HEK293 (cell line): ENCODE results near the gene LRRC57.
A peak's percentile ranks its signal among the peaks of the same experiment; 100 is the strongest.

Experiments
- MEIS1 ChIP-seq: sonication (generic); formaldehyde crosslinking; IDR thresholded peaks from 2 replicates; pipeline ENCODE4 v1.8.1; 2022; ENCODE audit warnings: missing genetic modification reagents, mild to moderate bottlenecking, borderline replicate concordance
- MZF1 ChIP-seq: fragments of 450-650 bp; formaldehyde crosslinking; IDR thresholded peaks from 2 replicates; pipeline ENCODE4 v1.5.1; 2017; ENCODE audit warnings: missing biosample characterization, missing genetic modification characterization, borderline replicate concordance
- ZBTB17 ChIP-seq: fragments of 450-650 bp; formaldehyde crosslinking; IDR thresholded peaks from 2 replicates; pipeline ENCODE4 v1.5.1; 2016; ENCODE audit warnings: missing biosample characterization, missing genetic modification characterization
- ZBTB7A ChIP-seq: fragments of 450-650 bp; formaldehyde crosslinking; IDR thresholded peaks from 2 replicates; pipeline ENCODE4 v1.5.1; 2016; ENCODE audit warnings: low read depth, missing biosample characterization, missing genetic modification characterization
- ZEB2 ChIP-seq: fragments of 450-650 bp; formaldehyde crosslinking; IDR thresholded peaks from 2 replicates; pipeline ENCODE4 v1.5.1; 2016; ENCODE audit warnings: missing biosample characterization, missing genetic modification characterization
- ZNF24 ChIP-seq: fragments of 450-650 bp; formaldehyde crosslinking; IDR thresholded peaks from 2 replicates; pipeline ENCODE4 v1.5.1; 2016; ENCODE audit warnings: missing biosample characterization, missing genetic modification characterization
- ZNF266 ChIP-seq: fragments of 450-650 bp; formaldehyde crosslinking; IDR thresholded peaks from 2 replicates; pipeline ENCODE4 v1.5.1; 2016; ENCODE audit warnings: missing biosample characterization, missing genetic modification characterization, low read depth
- ZNF341 ChIP-seq: fragments of 450-650 bp; formaldehyde crosslinking; IDR thresholded peaks from 2 replicates; pipeline ENCODE4; 2016; ENCODE audit warnings: low read depth, missing biosample characterization, missing genetic modification characterization
- ZNF433 ChIP-seq: fragments of 450-650 bp; formaldehyde crosslinking; IDR thresholded peaks from 2 replicates; pipeline ENCODE4 v1.5.1; 2016; ENCODE audit warnings: missing biosample characterization, missing genetic modification characterization, low read depth
- ZNF48 ChIP-seq: fragments of 450-650 bp; formaldehyde crosslinking; IDR thresholded peaks from 2 replicates; pipeline ENCODE4 v1.5.1; 2016; ENCODE audit warnings: missing biosample characterization, missing genetic modification characterization
- ZNF544 ChIP-seq: fragments of 450-650 bp; formaldehyde crosslinking; IDR thresholded peaks from 2 replicates; pipeline ENCODE4 v1.5.0; 2017; ENCODE audit warnings: missing biosample characterization, missing genetic modification characterization
- ZNF654 ChIP-seq: fragments of 450-650 bp; formaldehyde crosslinking; IDR thresholded peaks from 2 replicates; pipeline ENCODE4 v1.5.1; 2016; ENCODE audit warnings: low read depth, missing biosample characterization, missing genetic modification characterization
- ZNF664 ChIP-seq: fragments of 450-650 bp; formaldehyde crosslinking; IDR thresholded peaks from 2 replicates; pipeline ENCODE4 v1.5.1; 2016; ENCODE audit warnings: missing biosample characterization, missing genetic modification characterization
- ZNF701 ChIP-seq: fragments of 450-650 bp; formaldehyde crosslinking; IDR thresholded peaks from 2 replicates; pipeline ENCODE4 v1.5.1; 2016; ENCODE audit warnings: missing biosample characterization, missing genetic modification characterization
- ZNF791 ChIP-seq: fragments of 450-650 bp; formaldehyde crosslinking; IDR thresholded peaks from 2 replicates; pipeline ENCODE4 v1.5.1; 2016; ENCODE audit warnings: missing biosample characterization, missing genetic modification characterization
- TF ChIP-seq, protein P1 (sequence below): fragments of 450-650 bp; formaldehyde crosslinking; IDR thresholded peaks from 2 replicates; pipeline ENCODE4 v1.5.1; 2017; ENCODE audit warnings: missing biosample characterization, missing genetic modification characterization
- TF ChIP-seq, protein P2 (sequence below): fragments of 450-650 bp; formaldehyde crosslinking; IDR thresholded peaks from 2 replicates; pipeline ENCODE4 v1.5.1; 2017; ENCODE audit warnings: missing biosample characterization, missing genetic modification characterization
- TF ChIP-seq, protein P3 (sequence below): fragments of 450-650 bp; formaldehyde crosslinking; IDR thresholded peaks from 2 replicates; pipeline ENCODE4 v1.5.1; 2016; ENCODE audit warnings: missing biosample characterization, missing genetic modification characterization
- TF ChIP-seq, protein P4 (sequence below): fragments of 450-650 bp; formaldehyde crosslinking; IDR thresholded peaks from 2 replicates; pipeline ENCODE4 v1.5.1; 2016; ENCODE audit warnings: missing biosample characterization, missing genetic modification characterization, borderline replicate concordance
- TF ChIP-seq, protein P5 (sequence below): fragments of 450-650 bp; formaldehyde crosslinking; IDR thresholded peaks from 2 replicates; pipeline ENCODE4 v1.5.1; 2016; ENCODE audit warnings: missing biosample characterization, missing genetic modification characterization
- TF ChIP-seq, protein P6 (sequence below): fragments of 450-650 bp; formaldehyde crosslinking; IDR thresholded peaks from 2 replicates; pipeline ENCODE4 v1.5.1; 2016; ENCODE audit warnings: missing biosample characterization, missing genetic modification characterization
- TF ChIP-seq, protein P7 (sequence below): fragments of 450-650 bp; formaldehyde crosslinking; IDR thresholded peaks from 2 replicates; pipeline ENCODE4 v1.5.1; 2016; ENCODE audit warnings: missing biosample characterization, missing genetic modification characterization

Gene LRRC57

DNA sequence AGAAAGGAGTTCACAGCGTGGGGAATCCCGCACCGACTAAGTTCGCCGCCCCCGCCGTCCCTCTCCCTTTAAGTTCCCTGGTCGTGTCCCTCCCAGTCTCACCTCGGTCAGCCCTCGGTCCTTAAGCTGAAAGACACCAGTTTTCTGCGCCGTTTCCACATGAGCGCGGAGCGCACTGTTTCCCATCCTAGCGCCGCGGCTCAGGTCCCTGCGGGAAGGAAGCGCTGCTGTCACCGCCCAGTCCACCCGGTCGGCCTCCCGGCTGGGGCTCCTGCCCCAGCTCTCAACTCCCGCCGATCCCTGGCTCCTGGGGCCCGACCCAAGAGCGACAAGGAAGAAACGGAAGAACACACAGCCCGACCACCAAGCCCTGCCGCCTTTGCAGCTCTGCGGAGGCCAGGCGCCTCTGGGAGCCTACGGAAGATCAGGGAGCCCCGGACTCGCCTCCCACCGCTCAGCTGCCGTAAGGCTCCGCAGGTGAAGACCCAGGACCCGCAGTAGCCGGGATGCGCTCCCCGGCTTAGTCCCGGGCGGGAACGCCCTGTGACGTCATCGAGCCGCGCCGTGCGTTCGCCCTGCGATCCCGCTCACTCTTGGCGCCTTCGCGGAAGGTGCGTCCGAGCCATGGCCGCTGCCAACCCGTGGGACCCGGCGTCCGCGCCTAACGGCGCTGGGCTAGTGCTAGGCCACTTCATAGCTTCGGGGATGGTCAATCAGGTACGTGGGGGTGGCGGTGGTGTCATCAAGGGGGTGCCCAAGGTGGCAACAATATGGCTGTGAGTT lies at the start of gene LRRC57, which contains the start of gene HAUS2 (continued):
- TF ChIP-seq, protein P1, sequence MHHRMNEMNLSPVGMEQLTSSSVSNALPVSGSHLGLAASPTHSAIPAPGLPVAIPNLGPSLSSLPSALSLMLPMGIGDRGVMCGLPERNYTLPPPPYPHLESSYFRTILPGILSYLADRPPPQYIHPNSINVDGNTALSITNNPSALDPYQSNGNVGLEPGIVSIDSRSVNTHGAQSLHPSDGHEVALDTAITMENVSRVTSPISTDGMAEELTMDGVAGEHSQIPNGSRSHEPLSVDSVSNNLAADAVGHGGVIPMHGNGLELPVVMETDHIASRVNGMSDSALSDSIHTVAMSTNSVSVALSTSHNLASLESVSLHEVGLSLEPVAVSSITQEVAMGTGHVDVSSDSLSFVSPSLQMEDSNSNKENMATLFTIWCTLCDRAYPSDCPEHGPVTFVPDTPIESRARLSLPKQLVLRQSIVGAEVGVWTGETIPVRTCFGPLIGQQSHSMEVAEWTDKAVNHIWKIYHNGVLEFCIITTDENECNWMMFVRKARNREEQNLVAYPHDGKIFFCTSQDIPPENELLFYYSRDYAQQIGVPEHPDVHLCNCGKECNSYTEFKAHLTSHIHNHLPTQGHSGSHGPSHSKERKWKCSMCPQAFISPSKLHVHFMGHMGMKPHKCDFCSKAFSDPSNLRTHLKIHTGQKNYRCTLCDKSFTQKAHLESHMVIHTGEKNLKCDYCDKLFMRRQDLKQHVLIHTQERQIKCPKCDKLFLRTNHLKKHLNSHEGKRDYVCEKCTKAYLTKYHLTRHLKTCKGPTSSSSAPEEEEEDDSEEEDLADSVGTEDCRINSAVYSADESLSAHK (tag by site-specific recombination) = no peak
- TF ChIP-seq ZNF341 (tag by site-specific recombination) (peak; percentile 62), ZNF701 (tag by site-specific recombination) (no peak), MZF1 (no peak), ZNF433 (tag by site-specific recombination) (no peak), ZBTB7A (tag by site-specific recombination) (no peak; the same call in 1 of the 2 replicates), ZNF664 (tag by site-specific recombination) (no peak), ZNF24 (tag by site-specific recombination) (0 out of 2 replicates have a peak, but pooled peaks have one; percentile 58), ZNF544 (tag by site-specific recombination) (no peak), MEIS1 (CRISPR knock-in tag) (no peak), ZNF791 (tag by site-specific recombination) (no peak), ZNF266 (tag by site-specific recombination) (no peak), ZNF48 (tag by site-specific recombination) (no peak), ZNF654 (tag by site-specific recombination) (no peak), ZBTB17 (tag by site-specific recombination) (peak; percentile 85), ZEB2 (peak; percentile 87)
- TF ChIP-seq, protein P2, sequence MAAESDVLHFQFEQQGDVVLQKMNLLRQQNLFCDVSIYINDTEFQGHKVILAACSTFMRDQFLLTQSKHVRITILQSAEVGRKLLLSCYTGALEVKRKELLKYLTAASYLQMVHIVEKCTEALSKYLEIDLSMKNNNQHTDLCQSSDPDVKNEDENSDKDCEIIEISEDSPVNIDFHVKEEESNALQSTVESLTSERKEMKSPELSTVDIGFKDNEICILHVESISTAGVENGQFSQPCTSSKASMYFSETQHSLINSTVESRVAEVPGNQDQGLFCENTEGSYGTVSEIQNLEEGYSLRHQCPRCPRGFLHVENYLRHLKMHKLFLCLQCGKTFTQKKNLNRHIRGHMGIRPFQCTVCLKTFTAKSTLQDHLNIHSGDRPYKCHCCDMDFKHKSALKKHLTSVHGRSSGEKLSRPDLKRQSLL = no peak
- TF ChIP-seq, protein P3, sequence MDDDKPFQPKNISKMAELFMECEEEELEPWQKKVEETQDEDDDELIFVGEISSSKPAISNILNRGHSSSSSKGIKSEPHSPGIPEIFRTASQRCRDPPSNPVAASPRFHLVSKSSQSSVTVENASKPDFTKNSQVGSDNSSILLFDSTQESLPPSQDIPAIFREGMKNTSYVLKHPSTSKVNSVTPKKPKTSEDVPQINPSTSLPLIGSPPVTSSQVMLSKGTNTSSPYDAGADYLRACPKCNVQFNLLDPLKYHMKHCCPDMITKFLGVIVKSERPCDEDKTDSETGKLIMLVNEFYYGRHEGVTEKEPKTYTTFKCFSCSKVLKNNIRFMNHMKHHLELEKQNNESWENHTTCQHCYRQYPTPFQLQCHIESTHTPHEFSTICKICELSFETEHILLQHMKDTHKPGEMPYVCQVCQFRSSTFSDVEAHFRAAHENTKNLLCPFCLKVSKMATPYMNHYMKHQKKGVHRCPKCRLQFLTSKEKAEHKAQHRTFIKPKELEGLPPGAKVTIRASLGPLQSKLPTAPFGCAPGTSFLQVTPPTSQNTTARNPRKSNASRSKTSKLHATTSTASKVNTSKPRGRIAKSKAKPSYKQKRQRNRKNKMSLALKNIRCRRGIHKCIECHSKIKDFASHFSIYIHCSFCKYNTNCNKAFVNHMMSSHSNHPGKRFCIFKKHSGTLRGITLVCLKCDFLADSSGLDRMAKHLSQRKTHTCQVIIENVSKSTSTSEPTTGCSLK (tag by site-specific recombination) = no peak
- TF ChIP-seq, protein P4, sequence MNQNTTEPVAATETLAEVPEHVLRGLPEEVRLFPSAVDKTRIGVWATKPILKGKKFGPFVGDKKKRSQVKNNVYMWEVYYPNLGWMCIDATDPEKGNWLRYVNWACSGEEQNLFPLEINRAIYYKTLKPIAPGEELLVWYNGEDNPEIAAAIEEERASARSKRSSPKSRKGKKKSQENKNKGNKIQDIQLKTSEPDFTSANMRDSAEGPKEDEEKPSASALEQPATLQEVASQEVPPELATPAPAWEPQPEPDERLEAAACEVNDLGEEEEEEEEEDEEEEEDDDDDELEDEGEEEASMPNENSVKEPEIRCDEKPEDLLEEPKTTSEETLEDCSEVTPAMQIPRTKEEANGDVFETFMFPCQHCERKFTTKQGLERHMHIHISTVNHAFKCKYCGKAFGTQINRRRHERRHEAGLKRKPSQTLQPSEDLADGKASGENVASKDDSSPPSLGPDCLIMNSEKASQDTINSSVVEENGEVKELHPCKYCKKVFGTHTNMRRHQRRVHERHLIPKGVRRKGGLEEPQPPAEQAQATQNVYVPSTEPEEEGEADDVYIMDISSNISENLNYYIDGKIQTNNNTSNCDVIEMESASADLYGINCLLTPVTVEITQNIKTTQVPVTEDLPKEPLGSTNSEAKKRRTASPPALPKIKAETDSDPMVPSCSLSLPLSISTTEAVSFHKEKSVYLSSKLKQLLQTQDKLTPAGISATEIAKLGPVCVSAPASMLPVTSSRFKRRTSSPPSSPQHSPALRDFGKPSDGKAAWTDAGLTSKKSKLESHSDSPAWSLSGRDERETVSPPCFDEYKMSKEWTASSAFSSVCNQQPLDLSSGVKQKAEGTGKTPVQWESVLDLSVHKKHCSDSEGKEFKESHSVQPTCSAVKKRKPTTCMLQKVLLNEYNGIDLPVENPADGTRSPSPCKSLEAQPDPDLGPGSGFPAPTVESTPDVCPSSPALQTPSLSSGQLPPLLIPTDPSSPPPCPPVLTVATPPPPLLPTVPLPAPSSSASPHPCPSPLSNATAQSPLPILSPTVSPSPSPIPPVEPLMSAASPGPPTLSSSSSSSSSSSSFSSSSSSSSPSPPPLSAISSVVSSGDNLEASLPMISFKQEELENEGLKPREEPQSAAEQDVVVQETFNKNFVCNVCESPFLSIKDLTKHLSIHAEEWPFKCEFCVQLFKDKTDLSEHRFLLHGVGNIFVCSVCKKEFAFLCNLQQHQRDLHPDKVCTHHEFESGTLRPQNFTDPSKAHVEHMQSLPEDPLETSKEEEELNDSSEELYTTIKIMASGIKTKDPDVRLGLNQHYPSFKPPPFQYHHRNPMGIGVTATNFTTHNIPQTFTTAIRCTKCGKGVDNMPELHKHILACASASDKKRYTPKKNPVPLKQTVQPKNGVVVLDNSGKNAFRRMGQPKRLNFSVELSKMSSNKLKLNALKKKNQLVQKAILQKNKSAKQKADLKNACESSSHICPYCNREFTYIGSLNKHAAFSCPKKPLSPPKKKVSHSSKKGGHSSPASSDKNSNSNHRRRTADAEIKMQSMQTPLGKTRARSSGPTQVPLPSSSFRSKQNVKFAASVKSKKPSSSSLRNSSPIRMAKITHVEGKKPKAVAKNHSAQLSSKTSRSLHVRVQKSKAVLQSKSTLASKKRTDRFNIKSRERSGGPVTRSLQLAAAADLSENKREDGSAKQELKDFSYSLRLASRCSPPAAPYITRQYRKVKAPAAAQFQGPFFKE = no peak
- TF ChIP-seq, protein P5, sequence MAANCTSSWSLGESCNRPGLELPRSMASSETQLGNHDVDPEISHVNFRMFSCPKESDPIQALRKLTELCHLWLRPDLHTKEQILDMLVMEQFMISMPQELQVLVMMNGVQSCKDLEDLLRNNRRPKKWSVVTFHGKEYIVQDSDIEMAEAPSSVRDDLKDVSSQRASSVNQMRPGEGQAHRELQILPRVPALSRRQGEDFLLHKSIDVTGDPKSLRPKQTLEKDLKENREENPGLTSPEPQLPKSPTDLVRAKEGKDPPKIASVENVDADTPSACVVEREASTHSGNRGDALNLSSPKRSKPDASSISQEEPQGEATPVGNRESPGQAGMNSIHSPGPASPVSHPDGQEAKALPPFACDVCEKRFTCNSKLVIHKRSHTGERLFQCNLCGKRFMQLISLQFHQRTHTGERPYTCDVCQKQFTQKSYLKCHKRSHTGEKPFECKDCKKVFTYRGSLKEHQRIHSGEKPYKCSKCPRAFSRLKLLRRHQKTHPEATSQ (tag by site-specific recombination) = peak; percentile 48; the same call in 1 of the 2 replicates
- TF ChIP-seq, protein P6, sequence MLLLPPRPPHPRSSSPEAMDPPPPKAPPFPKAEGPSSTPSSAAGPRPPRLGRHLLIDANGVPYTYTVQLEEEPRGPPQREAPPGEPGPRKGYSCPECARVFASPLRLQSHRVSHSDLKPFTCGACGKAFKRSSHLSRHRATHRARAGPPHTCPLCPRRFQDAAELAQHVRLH = peak; percentile 18; the same call in 1 of the 2 replicates
- TF ChIP-seq, protein P7, sequence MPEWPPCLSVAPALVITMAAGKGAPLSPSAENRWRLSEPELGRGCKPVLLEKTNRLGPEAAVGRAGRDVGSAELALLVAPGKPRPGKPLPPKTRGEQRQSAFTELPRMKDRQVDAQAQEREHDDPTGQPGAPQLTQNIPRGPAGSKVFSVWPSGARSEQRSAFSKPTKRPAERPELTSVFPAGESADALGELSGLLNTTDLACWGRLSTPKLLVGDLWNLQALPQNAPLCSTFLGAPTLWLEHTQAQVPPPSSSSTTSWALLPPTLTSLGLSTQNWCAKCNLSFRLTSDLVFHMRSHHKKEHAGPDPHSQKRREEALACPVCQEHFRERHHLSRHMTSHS (tag by site-specific recombination) = no peak
